Breast epithelium (tissue), 4 donors: ENCODE data around the gene GRIN2C. TPM values are rescaled to one million over a fixed set of nuclear protein-coding genes. Genes with fewer than 3 reads are reported as not detected.

Source experiments
- DNase-seq, 2 donors: peaks; one replicate each; pipeline ENCODE4 v3.0.0-alpha.2; 2019; ENCODE audit warnings: low spot score in 2 of 2
- H3K27ac ChIP-seq, 2 donors: fragments of 200-600 bp; sonication (generic) in 1 of 2; one replicate each; pipeline ENCODE4 v1.5.1; 2016 to 2019; ENCODE audit warnings: mild to moderate bottlenecking in 1 of 2
- H3K27me3 ChIP-seq, 2 donors: fragments of 200-600 bp; sonication (generic) in 1 of 2; one replicate each; pipeline versions ENCODE4 v1.5.1 to v1.6.0; 2017 to 2019; ENCODE audit warnings: control low read depth in 1 of 2, mild to moderate bottlenecking in 1 of 2
- H3K36me3 ChIP-seq: fragments of 200-600 bp; one replicate; pipeline ENCODE4 v1.5.1; 2019
- H3K4me1 ChIP-seq, 2 donors: fragments of 200-600 bp; sonication (generic); one replicate each; pipeline ENCODE4 v1.5.1; 2016 to 2019; ENCODE audit warnings: control low read depth in 1 of 2
- H3K4me3 ChIP-seq, 3 donors: fragments of 200-600 bp; sonication (generic); 1 replicate in 2 of 3; 2 replicates in 1 of 3; pipeline ENCODE4 v1.5.1; 2016 to 2019; ENCODE audit warnings: mild to moderate bottlenecking in 3 of 3, moderate library complexity in 2 of 3
- H3K9me3 ChIP-seq, 2 donors: fragments of 200-600 bp; sonication (generic) in 1 of 2; one replicate each; pipeline ENCODE4 v1.5.1; 2016 to 2019; ENCODE audit warnings: control low read depth in 1 of 2
- CTCF ChIP-seq, 3 donors: fragments of 450-650 bp; IDR thresholded peaks; one replicate each; pipeline ENCODE4 v1.5.1; 2016 to 2017; ENCODE audit warnings: antibody characterized with exemption in 3 of 3, mild to moderate bottlenecking in 3 of 3, moderate library complexity in 3 of 3
- POLR2A ChIP-seq: fragments of 450-650 bp; IDR thresholded peaks from one replicate; pipeline ENCODE4 v1.6.1; 2016; ENCODE audit warnings: antibody characterized with exemption, mild to moderate bottlenecking, moderate library complexity
- POLR2AphosphoS5 ChIP-seq, 3 donors: sonication (generic); formaldehyde crosslinking; IDR thresholded peaks; one replicate each; pipeline ENCODE4 v1.6.1; 2017; ENCODE audit warnings: antibody characterized with exemption in 3 of 3
- intact Hi-C: fragments of 100-400 bp; cut with DNase I; formaldehyde crosslinking; loops from one replicate; pipeline ENCODE4 v1.15.1; 2023; ENCODE audit warnings: low total_unique reads
- total RNA-seq, 3 donors: library from RNA; depleted of rRNA; stranded (reverse); fragments of >200 nt; gene quantifications; one replicate each; pipeline ENCODE4 v1.1.0, GENCODE V29; 2016

Gene GRIN2C
- total RNA-seq, 3 donors from 2014 or later: 0.48 TPM; not detected in 2

GRCh38 chr17:74903034-74903433 lies 43.3 kb upstream of the GRIN2C start:
- H3K4me3 ChIP-seq: no peak overlapping the region
- DNase-seq: no peak
- no peaks in the 10 kb centered on the region for H3K9me3 ChIP-seq
- H3K27ac ChIP-seq: no peak overlapping the region
- no peaks in the 10 kb centered on the region for H3K36me3 ChIP-seq
- H3K27me3 ChIP-seq: peaks cover 0 to 13% of the 10 kb centered on the region in 2 donors
- no peaks in the 10 kb centered on the region for H3K4me1 ChIP-seq
- intact Hi-C loops: loop anchor here (5.0 kb wide), 1 partner anchor 1221 kb away; no protein-coding TSS in a partner anchor
- no peak for TF ChIP-seq POLR2A
- TF ChIP-seq CTCF (IDR thresholded peaks at IDR 0.05): no peak
- TF ChIP-seq POLR2AphosphoS5 (IDR thresholded peaks at IDR 0.05): no peak

- intact Hi-C loops: loop anchor here (5.0 kb wide), 1 partner anchor 1219 kb away; no protein-coding TSS in a partner anchor
- Histone ChIP-seq H3K4me1 (no peaks in the 10 kb centered on the region), H3K27ac (no peak overlapping the region), H3K9me3 (no peaks in the 10 kb centered on the region), H3K27me3 (peaks cover 0 to 17% of the 10 kb centered on the region in 2 donors), H3K36me3 (no peaks in the 10 kb centered on the region), H3K4me3 (no peak overlapping the region)
- no peak for DNase-seq
- TF ChIP-seq POLR2A (no peak), POLR2AphosphoS5 (IDR thresholded peaks at IDR 0.05) (no peak), CTCF (IDR thresholded peaks at IDR 0.05) (no peak)
Measured at GRCh38 chr17:74901353-74902135, 41.9 kb upstream of the GRIN2C start.

GRCh38 chr17:74900208-74900607 lies 40.5 kb upstream of the GRIN2C start:
- Histone ChIP-seq H3K9me3 (no peaks in the 10 kb centered on the region), H3K27ac (no peak overlapping the region), H3K27me3 (peaks cover 0 to 29% of the 10 kb centered on the region in 2 donors), H3K36me3 (no peaks in the 10 kb centered on the region), H3K4me1 (no peaks in the 10 kb centered on the region), H3K4me3 (no peak overlapping the region)
- intact Hi-C loops: loop anchor here (5.0 kb wide), 1 partner anchor 1218 kb away; no protein-coding TSS in a partner anchor
- no peak for DNase-seq
- no peak for TF ChIP-seq POLR2A
- TF ChIP-seq POLR2AphosphoS5 (IDR thresholded peaks at IDR 0.05): no peak
- TF ChIP-seq CTCF (IDR thresholded peaks at IDR 0.05): no peak

GRCh38 chr17:74898376-74898946 lies 38.8 kb upstream of the GRIN2C start:
- no peaks in the 10 kb centered on the region for H3K36me3 ChIP-seq
- H3K27ac ChIP-seq: no peak overlapping the region
- intact Hi-C loops: no loop called here
- H3K4me1 ChIP-seq: no peaks in the 10 kb centered on the region
- H3K4me3 ChIP-seq: no peak overlapping the region
- TF ChIP-seq POLR2A (no peak), CTCF (IDR thresholded peaks at IDR 0.05) (no peak), POLR2AphosphoS5 (IDR thresholded peaks at IDR 0.05) (no peak)
- no peak for DNase-seq
- peaks cover 0 to 47% of the 10 kb centered on the region in 2 donors for H3K27me3 ChIP-seq
- H3K9me3 ChIP-seq: no peaks in the 10 kb centered on the region
